NCI-H446 treated with DMSO at 0.1 percent for 48 hours (cell line): ENCODE measurements around the gene SLC26A1.

ENCODE experiments used
- DNase-seq: peaks from one replicate; lab custom pipeline; 2025; lab: John Stamatoyannopoulos, UW

SLC26A1 gene

DNA sequence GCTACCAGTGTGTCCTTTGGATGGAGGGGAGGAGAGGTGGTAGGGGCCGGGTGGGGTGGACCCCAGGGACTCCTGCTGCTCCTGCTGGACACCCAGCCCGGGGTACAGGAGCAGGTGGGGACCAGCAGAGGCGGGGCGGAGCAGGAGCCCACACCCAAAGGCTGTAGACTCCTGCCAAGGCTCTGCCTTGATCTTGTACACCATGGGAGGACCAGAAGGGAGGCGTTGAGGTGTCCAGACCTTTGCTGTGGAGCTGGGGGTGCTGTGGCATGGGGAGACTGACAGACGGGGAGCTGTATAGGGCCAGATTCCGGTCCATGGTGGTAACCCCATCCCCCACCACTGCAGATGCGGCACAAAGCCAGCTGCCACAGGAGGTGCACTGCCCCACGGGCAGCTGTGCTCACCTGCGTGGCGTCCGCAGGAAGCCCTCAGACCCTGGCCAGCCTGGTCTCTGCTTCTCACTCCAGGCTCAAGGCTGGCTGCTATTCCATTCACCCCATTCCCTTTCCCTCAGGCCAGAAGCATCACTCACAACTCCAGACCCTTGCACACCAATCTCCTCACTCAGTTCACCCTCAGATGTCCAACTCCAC lies 5.0 kb upstream of the SLC26A1 start:
- no peak for DNase-seq

DNA sequence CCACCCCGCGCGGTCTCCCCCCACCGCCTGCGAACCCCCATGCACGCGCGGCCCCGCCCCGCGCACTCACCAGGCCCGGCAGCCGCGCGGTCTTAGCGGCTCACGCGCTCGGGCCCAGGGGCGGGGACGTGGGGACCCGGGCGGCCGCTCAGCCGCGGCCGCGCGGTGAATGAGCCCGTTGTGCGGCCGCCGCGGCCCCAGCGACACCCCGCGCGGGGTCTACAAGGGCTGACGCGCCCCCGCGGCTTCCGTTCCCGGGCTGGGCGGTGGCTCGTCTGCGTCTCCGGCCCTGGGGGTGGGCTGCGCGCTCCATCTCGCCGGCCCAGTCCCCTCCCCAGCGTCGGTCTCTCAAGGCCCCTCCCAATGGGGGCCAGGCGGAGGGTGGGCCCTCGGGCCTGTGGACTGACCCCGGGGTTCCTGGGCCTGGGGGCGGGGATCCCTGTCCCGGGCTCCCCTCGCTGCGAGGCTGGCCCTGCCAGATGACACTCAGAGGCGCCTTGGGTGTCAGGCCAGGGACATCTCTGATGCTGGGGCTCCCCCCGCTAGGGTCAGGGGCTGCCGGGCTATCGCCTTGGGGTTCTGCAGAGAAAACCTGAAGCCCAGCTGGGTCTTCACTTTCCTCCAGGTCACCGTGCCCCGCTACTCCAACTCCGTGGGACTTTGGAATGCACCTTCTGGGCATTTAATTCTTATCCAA lies 4.3 kb upstream of the SLC26A1 start:
- no peak for DNase-seq

DNA sequence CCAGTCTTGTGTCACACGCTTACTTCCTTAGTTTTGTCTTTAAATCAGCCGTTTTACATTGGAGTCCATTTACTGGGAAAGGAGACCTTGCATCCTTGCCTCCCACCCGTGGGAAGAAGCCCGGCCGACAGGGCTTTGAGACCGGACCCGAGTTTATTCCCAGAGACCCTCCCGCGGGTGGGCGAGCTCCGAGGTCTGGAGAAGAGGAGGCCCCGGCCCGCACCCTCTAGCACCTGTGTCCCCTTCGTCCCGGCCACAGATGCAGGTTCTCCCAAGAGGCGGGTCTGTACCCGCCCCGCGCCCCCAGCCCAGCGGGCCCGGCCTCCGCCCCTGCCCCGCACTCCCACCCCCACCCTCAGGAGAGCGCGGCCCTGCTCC lies 3.8 kb upstream of the SLC26A1 start:
- no peak for DNase-seq

DNA sequence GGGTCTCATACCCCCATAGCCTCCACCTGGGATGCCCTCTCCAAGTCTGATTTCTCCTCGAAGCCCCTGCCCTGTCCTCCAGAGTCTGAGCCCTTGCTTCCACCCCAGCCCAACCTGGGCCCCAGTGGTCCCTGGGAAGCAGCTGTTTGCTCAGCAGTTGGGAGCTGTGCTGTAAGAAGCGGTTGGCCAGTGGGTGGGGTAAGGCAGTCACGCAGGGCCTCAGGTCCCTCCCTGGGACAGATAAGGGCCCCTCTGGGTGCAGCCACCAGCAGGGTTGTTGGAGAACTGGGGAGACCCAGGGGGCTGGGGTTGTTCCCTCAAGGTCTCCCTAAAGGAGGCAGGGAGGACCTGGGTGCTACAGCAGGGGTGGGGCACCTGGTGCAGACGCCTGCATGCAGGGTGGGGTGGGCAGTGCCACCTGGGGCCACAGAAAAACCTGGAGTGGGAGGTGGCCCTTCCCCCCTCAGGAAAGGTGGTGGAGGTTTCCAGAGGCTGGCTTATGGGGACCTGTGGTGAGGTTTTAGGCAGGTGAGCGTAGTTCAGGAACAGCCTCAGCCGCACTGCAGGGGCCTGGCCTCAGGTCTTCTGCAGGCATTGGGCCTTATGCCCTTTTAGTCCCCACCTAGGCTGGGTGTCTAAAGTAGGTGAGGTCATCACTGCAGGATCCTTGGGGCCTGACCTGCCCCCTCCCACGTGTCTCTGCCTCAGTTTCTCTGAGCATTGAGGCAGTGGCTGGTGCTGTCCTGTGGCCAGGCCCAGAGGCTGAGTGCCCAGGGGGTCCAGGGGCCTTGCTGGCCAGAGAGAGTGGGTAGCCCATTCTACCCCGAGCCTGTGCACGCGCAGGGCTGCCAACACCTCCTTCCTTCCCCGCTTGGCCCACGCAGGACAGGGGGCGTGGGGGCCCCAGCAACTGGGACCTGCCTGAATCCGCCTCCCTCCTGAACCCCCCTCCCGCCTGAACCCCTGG lies 3.1 kb upstream of the SLC26A1 start:
- DNase-seq, result no peak

DNA sequence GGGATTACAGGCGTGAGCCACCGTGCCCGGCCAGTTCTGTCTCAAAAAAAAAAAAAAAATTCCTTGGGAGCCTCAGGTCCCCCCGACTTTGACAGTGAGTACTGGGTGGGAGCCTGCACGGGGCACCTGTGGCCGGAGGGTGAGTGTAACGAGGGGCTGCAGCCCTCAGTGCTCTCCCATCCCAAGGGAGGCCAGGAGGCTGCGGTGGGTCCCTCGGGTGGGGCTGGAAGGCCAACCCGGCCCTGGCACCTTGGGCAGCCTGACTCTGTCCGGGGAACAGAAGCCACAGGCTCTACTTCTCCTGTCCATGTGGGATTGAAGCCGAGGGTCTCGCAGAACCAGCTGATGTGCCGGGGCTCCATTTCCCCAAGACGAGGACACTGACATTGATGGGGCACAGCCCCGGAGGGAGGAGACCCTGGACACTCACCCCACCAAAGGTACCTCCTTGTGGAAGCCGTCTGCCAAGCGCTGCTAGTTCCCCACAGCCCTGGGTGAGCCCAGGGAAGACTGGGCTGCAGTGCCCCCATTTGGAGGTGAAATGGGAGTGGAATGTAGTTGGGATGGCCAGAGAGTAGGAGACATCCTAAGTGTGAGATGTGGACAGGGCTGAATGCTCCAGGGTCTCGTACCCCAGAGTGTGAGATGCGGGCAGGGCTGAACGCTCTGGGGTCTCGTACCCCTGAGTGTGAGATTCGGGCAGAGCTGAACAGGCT lies 2.3 kb upstream of the SLC26A1 start:
- no peak for DNase-seq

DNA sequence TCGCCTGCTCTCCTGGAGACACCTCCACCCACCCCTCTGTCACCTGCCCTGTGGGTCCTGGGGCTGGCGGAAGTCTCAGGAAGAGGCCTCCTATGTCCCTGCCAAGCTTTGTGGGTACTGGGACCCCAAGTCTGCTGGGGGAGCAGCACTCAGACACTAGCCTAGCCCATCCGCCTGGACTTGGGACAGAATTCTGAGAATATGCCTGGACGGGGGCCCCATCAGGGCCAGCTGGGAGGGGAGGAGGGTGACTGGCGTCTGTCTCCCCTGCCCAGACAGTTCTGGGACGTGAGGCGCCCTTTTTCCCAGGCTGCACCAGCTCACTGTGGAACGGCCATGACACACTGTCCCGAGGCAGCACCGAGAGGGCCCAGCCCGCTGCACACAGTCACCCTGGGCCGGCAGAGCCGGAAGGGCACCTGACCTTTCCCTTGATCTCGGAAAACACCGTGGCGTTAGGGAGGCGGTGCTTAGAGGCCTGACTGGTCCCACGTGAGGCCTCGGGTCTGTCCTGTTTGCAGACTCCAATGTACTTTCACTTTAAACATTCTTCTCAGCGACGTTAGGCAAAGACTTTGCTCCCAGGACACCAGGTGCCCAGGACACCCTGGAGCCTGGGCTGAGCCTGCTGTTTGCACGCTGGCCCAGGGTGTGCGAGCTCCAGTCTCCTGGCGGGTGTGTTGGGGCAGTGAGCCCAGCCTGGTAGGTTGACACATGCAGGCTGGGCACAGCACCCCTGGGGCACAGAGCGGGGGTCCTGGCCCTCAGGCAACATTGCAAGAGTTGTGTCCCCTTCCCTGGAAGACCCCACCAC lies 700 bp downstream of the SLC26A1 start:
- no peak for DNase-seq

DNA sequence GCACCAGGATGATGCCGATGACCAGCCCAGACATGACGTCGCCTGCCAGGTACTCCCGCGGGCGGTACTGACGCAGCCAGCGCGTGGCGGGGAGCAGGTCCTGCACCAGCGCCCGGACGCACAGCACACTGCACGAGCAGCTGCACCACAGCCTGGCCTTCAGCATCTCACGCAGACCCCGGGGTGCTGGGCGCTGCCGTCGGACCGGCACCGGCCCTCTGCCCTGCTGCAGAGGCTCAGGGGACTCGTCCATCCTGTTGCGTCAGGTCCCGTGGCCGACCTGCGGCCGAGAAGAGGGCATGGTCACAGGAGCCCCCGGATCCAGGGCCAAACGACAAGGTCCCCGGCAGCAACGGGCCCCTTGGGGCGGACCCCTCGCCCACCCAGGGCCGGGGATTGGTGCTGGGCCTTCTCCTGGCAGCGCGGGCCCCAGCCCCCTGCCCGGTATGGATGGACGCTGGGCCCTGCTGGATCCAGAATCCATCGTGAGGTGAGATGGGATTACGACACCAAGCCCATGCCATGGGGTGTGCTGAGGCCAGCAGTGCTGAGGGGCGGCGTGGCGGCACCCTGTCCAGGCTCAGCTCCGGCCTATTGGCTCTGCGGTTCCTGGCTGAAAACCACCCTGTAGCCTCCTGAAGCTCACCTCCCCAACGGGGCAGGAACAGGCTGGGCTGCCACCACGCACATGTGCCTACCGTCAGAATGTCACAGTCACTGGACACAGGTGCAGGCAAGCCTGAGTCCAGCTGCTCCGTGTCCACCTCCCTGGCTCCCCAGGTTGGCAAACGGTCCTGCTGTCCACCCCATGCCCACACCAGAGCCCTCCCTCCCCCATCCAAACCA lies 1.5 kb downstream of the SLC26A1 start:
- DNase-seq, result no peak

DNA sequence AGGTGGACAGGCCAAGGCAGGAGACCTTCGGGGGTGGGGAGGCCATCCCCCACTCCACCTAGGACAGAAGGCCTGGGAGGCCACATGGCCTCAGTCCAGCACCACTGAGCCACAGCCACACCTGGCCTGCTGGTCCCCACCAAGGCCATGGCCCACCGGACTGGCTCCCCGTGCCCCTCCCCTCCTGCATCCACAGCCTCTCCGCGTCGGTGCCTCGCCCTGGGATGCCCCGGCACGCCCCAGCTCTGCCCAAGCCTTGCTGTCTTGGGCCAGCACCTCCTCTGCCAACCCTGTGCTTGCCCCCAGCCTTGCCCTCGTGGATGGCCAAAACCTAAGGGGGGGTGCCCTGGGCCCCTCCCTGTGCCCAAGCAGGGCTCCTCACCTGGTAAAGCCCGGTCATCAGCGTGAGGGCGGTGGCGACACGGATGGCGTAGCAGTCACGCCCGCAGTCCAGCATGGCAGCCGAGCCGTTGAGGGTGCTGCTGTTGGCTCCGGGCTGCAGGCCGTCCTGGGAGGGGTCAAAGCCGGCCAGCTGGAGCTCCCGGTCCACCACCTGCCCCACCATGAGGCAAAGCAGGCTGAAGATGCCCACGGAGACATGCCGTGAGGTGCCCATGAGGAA lies 2.3 kb downstream of the SLC26A1 start:
- DNase-seq, result no peak

DNA sequence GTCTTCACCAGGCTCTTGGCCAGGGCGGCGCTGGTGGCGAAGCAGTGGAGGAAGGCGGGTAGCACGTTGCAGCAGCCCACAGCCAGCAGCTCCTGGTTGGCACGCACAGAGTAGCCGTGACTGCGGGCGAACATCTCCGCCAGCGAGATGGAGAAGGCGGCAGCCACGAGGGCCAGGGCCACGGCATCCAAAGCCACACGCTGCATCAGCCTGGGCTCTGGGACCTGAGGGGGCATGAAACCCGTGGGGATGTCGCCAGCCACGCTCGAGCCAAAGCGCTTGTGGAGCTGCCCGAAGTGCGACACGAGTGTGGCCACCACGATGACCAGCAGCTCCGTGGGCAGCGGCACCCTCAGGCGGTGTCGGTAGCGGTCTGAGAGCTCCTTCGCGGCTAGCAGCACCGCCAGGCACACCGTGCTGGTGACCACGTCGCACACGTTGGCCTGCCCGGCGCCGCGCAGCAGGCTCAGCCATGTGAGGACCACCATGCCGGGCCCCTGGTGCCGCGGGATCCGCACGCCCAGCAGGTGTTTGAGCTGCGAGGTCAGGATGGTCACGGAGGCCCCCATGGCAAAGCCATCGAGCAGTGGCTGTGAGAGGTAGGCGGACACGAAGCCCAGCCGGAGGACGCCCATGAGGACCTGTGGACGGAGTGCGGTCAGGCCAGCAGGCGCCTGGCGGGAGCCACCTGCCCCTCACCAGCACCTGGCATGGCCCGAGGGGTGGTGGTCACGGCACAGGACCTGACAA lies 3.3 kb downstream of the SLC26A1 start:
- no peak for DNase-seq

DNA sequence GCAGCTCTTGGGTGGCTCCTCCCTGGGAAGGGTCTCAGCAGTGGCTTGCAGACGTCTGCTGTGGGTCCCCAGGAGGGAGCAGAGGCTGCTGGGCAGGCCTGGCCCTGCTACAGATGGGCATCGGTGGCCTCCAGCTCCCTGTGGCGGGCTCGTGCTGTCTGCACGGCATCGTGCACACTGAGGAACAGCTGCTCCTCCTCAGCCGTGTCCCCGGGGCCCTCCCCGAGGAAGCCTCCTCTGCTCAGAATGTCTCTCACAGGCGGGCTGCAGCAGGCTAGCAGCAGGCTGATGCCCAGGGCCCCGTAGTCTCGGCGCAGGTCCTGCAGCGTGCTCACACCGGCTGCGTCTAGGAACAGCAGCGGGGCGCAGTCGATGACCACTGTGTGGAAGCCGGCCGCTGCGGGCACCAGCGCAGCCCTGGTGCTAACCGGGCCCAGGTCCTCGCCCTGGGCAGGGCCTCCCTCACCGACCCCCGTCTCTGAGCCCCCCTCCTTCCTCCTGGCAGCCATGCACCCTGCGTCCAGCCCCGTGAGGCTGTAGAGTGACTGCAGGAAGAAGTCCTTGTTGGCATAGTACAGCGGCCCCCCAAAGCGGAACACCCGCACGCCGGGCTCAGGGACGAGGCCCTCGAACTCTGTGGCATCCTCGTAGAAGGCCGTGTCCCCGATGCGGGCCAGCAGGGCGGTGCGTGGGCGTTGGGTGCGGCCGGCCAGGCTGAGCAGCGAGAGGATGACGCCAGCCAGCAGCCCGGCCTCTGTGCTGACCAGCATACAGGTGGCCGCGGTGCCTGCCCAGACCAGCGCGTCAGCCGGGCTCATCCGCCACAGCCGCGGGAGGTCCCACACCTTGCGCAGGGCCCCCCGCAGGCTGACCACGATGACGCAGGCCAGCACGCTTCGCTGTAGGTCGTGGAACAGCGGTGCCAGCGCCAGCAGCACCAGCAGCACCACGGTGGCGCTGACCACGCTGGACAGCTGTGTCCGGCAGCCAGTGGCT lies 4.2 kb downstream of the SLC26A1 start:
- DNase-seq, result no peak

DNA sequence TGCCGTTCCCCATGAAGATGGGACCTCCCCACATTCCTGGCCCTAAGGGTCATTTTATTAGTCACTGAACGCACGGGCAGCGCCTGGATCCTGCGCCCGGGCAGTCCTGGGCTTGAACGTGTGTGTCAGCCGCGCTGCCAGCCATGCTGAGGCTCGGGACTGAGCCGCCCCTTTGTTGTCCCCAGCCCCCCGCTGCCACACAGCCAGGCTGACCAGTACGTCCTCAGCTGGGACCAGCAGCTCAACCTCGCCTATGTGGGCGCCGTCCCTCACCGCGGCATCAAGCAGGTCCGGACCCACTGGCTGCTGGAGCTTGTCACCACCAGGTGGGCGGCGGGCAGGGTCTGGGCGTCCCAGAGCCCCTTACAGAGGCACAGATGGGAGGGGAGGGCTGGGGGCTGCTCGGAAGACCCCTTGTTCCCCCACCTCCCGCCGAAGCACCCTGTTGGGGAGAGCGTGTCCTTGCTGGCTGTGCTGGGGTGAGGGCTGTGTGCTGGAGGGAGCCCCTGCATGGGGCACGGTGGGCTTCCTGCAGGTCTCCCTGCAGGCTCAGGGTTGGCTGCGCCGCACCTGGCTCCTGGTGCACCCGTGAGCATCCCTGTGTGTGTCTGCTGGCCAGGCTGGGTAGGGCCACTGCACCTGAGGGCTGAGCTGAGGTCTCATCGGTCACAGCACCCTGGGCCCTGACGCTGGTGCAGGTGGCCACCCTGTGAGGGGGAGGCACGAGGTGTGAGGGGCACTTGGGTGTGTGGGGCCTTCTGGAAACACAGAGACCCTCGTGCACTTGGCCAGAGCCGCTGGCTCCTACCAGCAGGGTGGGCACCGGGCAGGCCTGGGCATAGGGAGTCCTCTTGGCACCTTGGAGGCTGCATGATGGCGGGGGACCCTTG lies 5.3 kb downstream of the SLC26A1 start:
- no peak for DNase-seq

DNA sequence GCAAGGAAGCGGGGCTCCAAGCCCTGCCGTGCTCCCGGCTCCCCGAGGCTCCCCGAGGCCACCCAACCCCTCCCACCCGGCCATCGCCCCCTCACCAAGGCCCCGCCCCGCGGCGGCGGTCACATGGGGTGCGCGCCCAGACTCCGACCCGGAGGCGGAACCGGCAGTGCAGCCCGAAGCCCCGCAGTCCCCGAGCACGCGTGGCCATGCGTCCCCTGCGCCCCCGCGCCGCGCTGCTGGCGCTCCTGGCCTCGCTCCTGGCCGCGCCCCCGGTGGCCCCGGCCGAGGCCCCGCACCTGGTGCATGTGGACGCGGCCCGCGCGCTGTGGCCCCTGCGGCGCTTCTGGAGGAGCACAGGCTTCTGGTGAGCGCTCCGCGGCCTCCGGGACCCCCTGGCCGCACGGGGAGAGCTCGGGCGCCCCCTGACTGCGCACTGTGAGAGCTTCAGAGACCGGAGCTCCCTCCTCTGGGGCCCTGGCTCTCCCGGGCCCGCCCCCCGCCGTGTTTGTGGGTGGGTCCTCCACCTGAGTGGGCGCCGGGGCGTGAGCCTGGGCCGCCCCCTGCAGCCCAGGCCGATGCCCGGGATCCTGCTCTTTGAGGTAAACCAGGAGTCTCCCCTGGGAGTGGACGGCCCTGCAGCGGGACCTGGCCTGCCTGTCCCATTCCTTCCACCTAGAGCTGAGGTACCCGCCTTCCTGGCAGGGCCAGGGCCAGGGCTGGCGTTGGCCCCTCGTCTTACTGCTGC lies 6.2 kb downstream of the SLC26A1 start, which contains the start of gene IDUA:
Gene IDUA, plus strand, starts transcription at position 166 of the 745 bp plus-strand sequence. Its CDS starts 41 bp downstream, at position 207.
- DNase-seq, result no peak

DNA sequence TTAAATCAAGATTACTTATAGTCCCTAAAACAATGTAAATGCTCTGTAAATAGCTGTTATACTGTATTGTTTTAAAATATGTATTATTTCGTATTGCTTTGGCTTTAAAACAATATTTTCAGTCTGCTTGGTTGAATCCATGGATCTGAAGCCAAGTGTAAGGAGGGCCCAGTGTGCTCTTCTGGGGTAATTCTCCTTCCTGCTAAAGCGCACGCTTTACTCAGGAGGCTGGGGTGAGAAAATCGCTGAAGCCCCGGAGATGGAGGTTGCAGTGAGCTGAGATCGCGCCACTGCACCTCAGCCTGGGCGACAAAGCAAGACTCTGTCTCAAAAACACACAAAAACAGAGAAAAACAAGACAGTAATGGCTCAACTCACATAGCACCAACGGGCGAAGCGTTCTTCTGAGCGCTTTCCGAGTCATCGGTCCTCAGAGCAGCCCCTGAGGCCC lies 6.8 kb downstream of the SLC26A1 start:
- DNase-seq, result no peak

DNA sequence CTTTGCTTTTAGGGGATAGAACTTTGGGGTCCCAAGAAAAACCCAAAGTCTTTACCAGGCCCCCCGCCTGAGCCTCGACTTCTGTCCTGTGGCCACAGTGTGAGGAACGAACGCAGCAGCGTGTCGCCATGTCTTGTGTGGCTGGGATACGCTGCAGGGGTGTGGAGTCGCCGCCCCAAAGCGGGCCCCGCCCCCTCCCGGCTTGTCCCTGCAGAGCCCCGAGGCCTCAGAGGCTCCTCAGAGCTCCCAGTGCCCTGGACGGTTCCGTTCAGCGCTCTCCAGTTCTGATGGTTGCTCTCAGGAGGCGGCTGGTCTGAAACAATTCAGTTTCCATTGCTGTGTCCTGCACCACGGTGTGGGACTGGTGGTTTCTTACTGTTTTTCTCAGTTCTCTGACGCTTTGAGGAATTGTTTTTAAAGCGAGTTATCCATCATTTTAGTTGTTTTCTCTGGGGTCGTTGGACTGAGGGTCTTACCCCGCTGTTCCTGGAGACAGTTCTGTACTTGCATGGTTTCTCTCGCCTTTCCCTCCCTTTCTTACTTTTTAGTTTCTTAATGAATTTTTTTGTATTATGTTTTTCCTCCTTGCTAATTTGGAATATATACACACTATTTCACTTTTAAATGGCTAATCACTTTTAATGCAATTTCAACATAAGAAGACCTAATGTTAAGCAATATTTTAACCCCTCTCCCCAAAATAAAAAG lies 7.9 kb downstream of the SLC26A1 start:
- no peak for DNase-seq

DNA sequence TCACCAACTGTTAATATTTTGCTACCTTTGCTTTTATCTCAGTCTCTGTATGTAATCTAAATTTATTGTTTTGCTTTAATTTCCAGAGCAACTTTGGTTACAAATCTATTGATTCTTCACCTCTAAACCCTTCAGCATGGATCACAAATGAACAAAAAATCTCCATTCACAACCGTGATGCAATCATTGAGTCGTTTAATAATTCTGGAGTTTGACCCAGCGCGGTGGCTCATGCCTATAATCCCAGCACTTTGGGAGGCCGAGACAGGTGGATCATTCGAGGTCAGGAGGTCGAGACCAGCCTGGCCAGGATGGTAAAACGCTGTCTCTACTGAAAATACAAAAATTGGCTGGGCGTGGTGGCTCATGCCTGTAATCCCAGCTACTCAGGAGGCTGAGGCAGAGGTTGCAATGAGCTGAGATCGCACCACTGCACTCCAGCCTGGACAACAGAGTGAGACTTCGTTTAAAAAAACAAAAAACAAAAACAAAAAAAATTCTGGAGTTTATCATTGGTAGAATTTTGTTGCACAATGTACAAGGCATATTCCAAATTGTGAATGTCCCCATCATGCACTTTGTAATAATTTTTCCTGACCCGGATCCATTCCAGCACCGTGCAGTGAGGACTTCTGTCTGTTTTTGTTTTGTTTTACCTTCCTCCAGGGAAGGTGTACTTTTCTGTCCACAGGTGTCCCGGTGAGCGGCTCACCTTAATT lies 8.7 kb downstream of the SLC26A1 start:
- no peak for DNase-seq
